H1 (cell line): ENCODE results near the gene PCGF6. TPM values are rescaled to one million over a fixed set of nuclear protein-coding genes. Genes with fewer than 3 reads are reported as not detected.

Source experiments
- CTCF ChIA-PET: fragments of 300-600 bp; sonication (Branson Sonifier 250); formaldehyde crosslinking; loops from one replicate; lab custom pipeline; 2021; ENCODE audit not compliant: partially characterized antibody; lab: Charles Lee
- POLR2A ChIA-PET: fragments of 300-600 bp; sonication (Branson Sonifier 250); formaldehyde crosslinking; loops from one replicate; lab custom pipeline; 2021; ENCODE audit warnings: inconsistent platforms; ENCODE audit not compliant: partially characterized antibody; lab: Charles Lee
- DNase-seq, 2 experiments: peaks; one replicate each; pipeline versions ENCODE4 v3.0.0 to v3.0.0-alpha.2; 2010 to 2022; ENCODE audit warnings: low spot score in 2 of 2, low read depth in 1 of 2, mixed read lengths in 1 of 2
- FAIRE-seq: peaks from 2 replicates; lab custom pipeline; 2011; peaks lifted over from hg19 to GRCh38; lab: Jason Lieb, UNC
- H2AFZ ChIP-seq: 2 replicates; pipeline ENCODE4 v1.8.1; 2012; ENCODE audit warnings: low read length, inconsistent platforms
- H2AK5ac ChIP-seq: 2 replicates; pipeline ENCODE4 v1.6.1; 2013; ENCODE audit warnings: low read depth, low read length
- H2BK120ac ChIP-seq: replicated peaks from 2 replicates; pipeline ENCODE3; 2013; ENCODE audit warnings: low read depth, low read length, inconsistent platforms
- H2BK12ac ChIP-seq: 2 replicates; pipeline ENCODE4 v1.6.1; 2013; ENCODE audit warnings: low read depth, low read length
- H2BK15ac ChIP-seq: 2 replicates; pipeline ENCODE4 v1.6.1; 2013; ENCODE audit warnings: low read length
- H2BK20ac ChIP-seq: 2 replicates; pipeline ENCODE4 v1.6.1; 2013; ENCODE audit warnings: low read length
- H2BK5ac ChIP-seq: 2 replicates; pipeline ENCODE4 v1.6.1; 2013; ENCODE audit warnings: low read depth, low read length
- H3K14ac ChIP-seq: 2 replicates; pipeline ENCODE4 v1.6.1; 2013; ENCODE audit warnings: inconsistent platforms; ENCODE audit not compliant: insufficient read length
- H3K18ac ChIP-seq: 2 replicates; pipeline ENCODE4 v1.6.1; 2013; ENCODE audit warnings: low read length; ENCODE audit errors: extremely low read depth
- H3K23ac ChIP-seq: 2 replicates; pipeline ENCODE4 v1.6.1; 2013; ENCODE audit warnings: inconsistent platforms; ENCODE audit not compliant: insufficient read length
- H3K23me2 ChIP-seq: 2 replicates; pipeline ENCODE4 v1.6.1; 2013; ENCODE audit warnings: low read depth, low read length
- H3K27ac ChIP-seq: 2 replicates; pipeline ENCODE4 v1.6.1; 2011; ENCODE audit warnings: low read depth, low read length, inconsistent platforms
- H3K27me3 ChIP-seq, 4 experiments: replicated peaks in 1 of 4; 1 replicate in 1 of 4; 2 replicates in 3 of 4; pipeline versions ENCODE4 v1.6.1 to v1.8.1; 2011 to 2013; ENCODE audit warnings: low read length in 3 of 4, mild to moderate bottlenecking in 3 of 4, inconsistent platforms in 2 of 4, mixed read lengths in 2 of 4, moderate library complexity in 1 of 4; ENCODE audit not compliant: control insufficient read depth in 3 of 4, insufficient read depth in 3 of 4; ENCODE audit errors: extremely low read depth in 1 of 4
- H3K36me3 ChIP-seq, 4 experiments: 2 replicates each; pipeline versions ENCODE4 v1.6.1 to v1.8.1; 2011 to 2013; ENCODE audit warnings: mild to moderate bottlenecking in 4 of 4, low read length in 3 of 4, moderate library complexity in 2 of 4, control low read depth in 1 of 4, inconsistent platforms in 1 of 4; ENCODE audit not compliant: insufficient read depth in 4 of 4, control insufficient read depth in 2 of 4
- H3K4ac ChIP-seq: replicated peaks from 2 replicates; pipeline ENCODE3; 2013; ENCODE audit warnings: low read length, low read depth, mixed read lengths, inconsistent platforms; ENCODE audit not compliant: insufficient read length
- H3K4me1 ChIP-seq, 4 experiments: replicated peaks in 1 of 4; 1 replicate in 1 of 4; 2 replicates in 3 of 4; pipeline versions ENCODE4 v1.6.1 to v1.8.1; 2011 to 2013; ENCODE audit warnings: low read length in 3 of 4, inconsistent platforms in 2 of 4, mixed read lengths in 1 of 4; ENCODE audit not compliant: insufficient read depth in 4 of 4, control insufficient read depth in 3 of 4
- H3K4me2 ChIP-seq, 2 experiments: 2 replicates each; pipeline versions ENCODE4 v1.6.1 to v1.8.1; 2011 to 2013; ENCODE audit warnings: low read depth in 2 of 2, low read length in 2 of 2, control low read depth in 1 of 2, inconsistent platforms in 1 of 2, mild to moderate bottlenecking in 1 of 2; ENCODE audit not compliant: insufficient read depth in 1 of 2
- H3K4me3 ChIP-seq, 4 experiments: fragments of 200-600, 300-600 bp in 1 of 4; sonication (generic), shearing (Covaris generic), sonication (Bioruptor Twin) in 1 of 4; 2 replicates each; pipeline versions ENCODE4 v1.5.1 to v1.8.1; 2011 to 2016; ENCODE audit warnings: low read length in 4 of 4, low read depth in 3 of 4, control low read depth in 2 of 4, inconsistent platforms in 2 of 4, mild to moderate bottlenecking in 2 of 4, mixed read lengths in 1 of 4, moderate library complexity in 1 of 4; ENCODE audit not compliant: insufficient read depth in 2 of 4; ENCODE audit errors: extremely low read depth in 1 of 4
- H3K56ac ChIP-seq: replicated peaks from 2 replicates; pipeline ENCODE3; 2013; ENCODE audit warnings: low read depth, mild to moderate bottlenecking, mixed read lengths, low read length, inconsistent platforms; ENCODE audit not compliant: insufficient read length
- H3K79me1 ChIP-seq: 2 replicates; pipeline ENCODE4 v1.6.1; 2013; ENCODE audit warnings: low read depth, low read length, control low read depth
- H3K79me2 ChIP-seq, 2 experiments: 2 replicates each; pipeline versions ENCODE4 v1.6.1 to v1.8.1; 2012 to 2013; ENCODE audit warnings: low read length in 2 of 2, mild to moderate bottlenecking in 2 of 2, inconsistent platforms in 1 of 2; ENCODE audit not compliant: insufficient read depth in 2 of 2, control insufficient read depth in 1 of 2
- H3K9ac ChIP-seq, 4 experiments: replicated peaks in 1 of 4; 1 replicate in 1 of 4; 2 replicates in 3 of 4; pipeline versions ENCODE4 v1.6.1 to v1.8.1; 2011 to 2013; ENCODE audit warnings: low read depth in 3 of 4, low read length in 3 of 4, control low read depth in 2 of 4, mild to moderate bottlenecking in 2 of 4, moderate library complexity in 2 of 4, inconsistent platforms in 1 of 4; ENCODE audit errors: extremely low read depth in 1 of 4
- H3K9me3 ChIP-seq, 2 experiments: 2 replicates each; pipeline versions ENCODE4 v1.6.1 to v1.8.1; 2012 to 2013; ENCODE audit warnings: mild to moderate bottlenecking in 2 of 2, moderate library complexity in 2 of 2, control low read depth in 1 of 2, inconsistent platforms in 1 of 2, low read depth in 1 of 2, low read length in 1 of 2, mixed read lengths in 1 of 2; ENCODE audit not compliant: insufficient read depth in 2 of 2
- H4K20me1 ChIP-seq, 2 experiments: replicated peaks in 1 of 2; 2 replicates each; pipeline versions ENCODE3 to v1.8.1; 2011 to 2013; ENCODE audit warnings: inconsistent platforms in 2 of 2, low read length in 2 of 2, mild to moderate bottlenecking in 1 of 2; ENCODE audit not compliant: insufficient read depth in 2 of 2, control insufficient read depth in 1 of 2
- H4K5ac ChIP-seq: 2 replicates; pipeline ENCODE4 v1.6.1; 2013; ENCODE audit warnings: low read length, low read depth, mixed read lengths, inconsistent platforms; ENCODE audit not compliant: insufficient read length
- H4K8ac ChIP-seq: 2 replicates; pipeline ENCODE4 v1.8.0; 2013; ENCODE audit warnings: mild to moderate bottlenecking, moderate library complexity, low read length, inconsistent platforms; ENCODE audit not compliant: insufficient read depth; ENCODE audit errors: extremely low read depth
- H4K91ac ChIP-seq: replicated peaks from 2 replicates; pipeline ENCODE3; 2013; ENCODE audit warnings: low read length, mixed read lengths, inconsistent platforms; ENCODE audit not compliant: insufficient read length
- CEBPB ChIP-seq: IDR thresholded peaks from 2 replicates; pipeline ENCODE4 v1.6.1; 2012; ENCODE audit warnings: low read depth, low read length
- CTBP2 ChIP-seq: IDR thresholded peaks from 2 replicates; pipeline ENCODE4 v1.7.0; 2011; ENCODE audit warnings: borderline replicate concordance, mild to moderate bottlenecking, moderate library complexity, mixed read lengths, low read length; ENCODE audit not compliant: insufficient read depth, insufficient read length
- EGR1 ChIP-seq: IDR thresholded peaks from 2 replicates; pipeline ENCODE4 v1.6.1; 2011; ENCODE audit warnings: low read depth, low read length, borderline replicate concordance
- KDM5A ChIP-seq: fragments of 200-600 bp; IDR thresholded peaks from 2 replicates; pipeline ENCODE4 v1.7.1; 2012; ENCODE audit warnings: mild to moderate bottlenecking, low read length, inconsistent platforms, mixed read lengths
- TBP ChIP-seq: IDR thresholded peaks from 2 replicates; pipeline ENCODE4 v1.6.1; 2011; ENCODE audit warnings: low read depth, low read length, improper control_type of control experiment
- WGBS, 2 experiments: shearing (Covaris generic) in 1 of 2; methylation state at CpG; one replicate each; pipeline versions ENCODE4 v1.1.6 to v1.1.7; 2013 to 2015; ENCODE audit warnings: low lambda C conversion rate in 2 of 2, mixed read lengths in 2 of 2, inconsistent platforms in 1 of 2, low coverage in 1 of 2, missing lambda C conversion rate in 1 of 2; ENCODE audit not compliant: insufficient replicate concordance in 2 of 2, insufficient coverage in 1 of 2, insufficient read length in 1 of 2; ENCODE audit errors: extremely low coverage in 1 of 2, missing lambda C conversion rate in 1 of 2; 5-methylcytosine and 5-hydroxymethylcytosine counted together
- polyA plus RNA-seq, 7 experiments: library from polyadenylated mRNA; depleted of rRNA in 3 of 7; stranded (reverse) in 5 of 7; unstranded in 2 of 7; fragments of >200 nt in 5 of 7; fragments of 200-250 nt in 2 of 7; gene quantifications; 1 replicate in 5 of 7; 2 replicates in 1 of 7; 4 replicates in 1 of 7; pipeline versions ENCODE4 v1.2.1 to v1.2.3, GENCODE V29; 2011 to 2013; ENCODE audit warnings: missing spikeins in 2 of 7, mixed read lengths in 2 of 7
- total RNA-seq: library from RNA; stranded (reverse); fragmentation: NEBNext Ultra II Directional; extraction: Animal tissue kit (Norgen Biotek cat#: 25700); gene quantifications from 2 replicates; pipeline ENCODE4 v1.2.1, GENCODE V29; 2021
- TF ChIP-seq, protein P1 (sequence below): IDR thresholded peaks from 2 replicates; pipeline ENCODE4 v1.6.1; 2012; ENCODE audit warnings: low read length, inconsistent platforms
- TF ChIP-seq, protein P2 (sequence below): IDR thresholded peaks from 2 replicates; pipeline ENCODE4 v1.6.1; 2011; ENCODE audit warnings: low read depth, mild to moderate bottlenecking, low read length; ENCODE audit not compliant: insufficient read depth

The PCGF6 gene
- total and polyA plus RNA-seq, 2 of the 8 experiments (the other 6 are each of a cell fraction or from before 2014, with no cell fraction given) = 6.9 to 18.6 TPM

DNA sequence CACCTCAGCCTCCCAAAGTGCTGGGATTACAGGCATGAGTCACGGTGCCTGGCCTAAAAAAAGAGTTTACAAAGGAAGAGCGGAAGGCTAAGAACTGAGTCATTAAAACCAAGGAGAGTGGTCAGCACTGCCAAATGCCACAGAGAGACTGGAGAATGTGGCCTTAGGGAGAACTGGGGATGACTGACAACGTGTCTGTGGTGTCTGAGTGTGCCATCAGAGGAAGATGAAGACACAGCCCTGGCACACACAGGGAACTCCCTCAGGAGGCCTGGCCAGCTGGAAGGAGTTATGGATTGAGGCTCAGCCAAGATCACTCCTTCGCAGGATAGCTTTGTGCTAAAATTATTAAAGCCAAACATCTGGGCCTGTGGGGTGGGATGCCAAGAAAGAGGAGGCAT lies 77.9 kb downstream of the PCGF6 start:
- Histone ChIP-seq H3K9me3 (no peaks in the 10 kb centered on the region), H2BK12ac (no peak overlapping the region), H2AFZ (no peak overlapping the region), H3K27me3 (peaks cover 12 to 30% (median 27%) of the 10 kb centered on the region in 4 experiments), H3K18ac (no peak overlapping the region), H3K23ac (no peak overlapping the region), H3K9ac (no peak overlapping the region), H4K20me1 (peaks cover 0 to 5% of the 10 kb centered on the region in 2 experiments), H2AK5ac (no peak overlapping the region), H2BK5ac (no peak overlapping the region), H3K14ac (no peak overlapping the region), H3K79me2 (no peaks in the 10 kb centered on the region), H2BK15ac (no peak overlapping the region), H3K23me2 (peaks cover 16% of the 10 kb centered on the region), H2BK120ac (no peak overlapping the region), H4K5ac (no peak overlapping the region), H3K56ac (no peak overlapping the region), H3K79me1 (no peaks in the 10 kb centered on the region), H3K4me3 (no peak overlapping the region), H3K4ac (no peak overlapping the region), H3K4me2 (no peak overlapping the region), H3K27ac (no peak overlapping the region), H4K91ac (no peak overlapping the region), H3K36me3 (no peaks in the 10 kb centered on the region), H3K4me1 (peaks cover 0 to 7% (median 6%) of the 10 kb centered on the region in 4 experiments; a peak in 6 of 7 replicates), H2BK20ac (no peak overlapping the region), H4K8ac (no peak overlapping the region)
- no peak for FAIRE-seq
- no peak for DNase-seq
- ChIA-PET POLR2A (no interaction called here), CTCF (interaction anchor here (0.7 to 1.0 kb wide), 2 partner anchors 60 to 131 kb away, joined by 3 read pairs; no protein-coding TSS in a partner anchor)
- whole genome bisulfite sequencing, 2 experiments = 75% methylated on average over 4 of the region's 4 CpGs; no CpG with 5 or more reads in 1 of the 2 experiments
- no peak for TF ChIP-seq CEBPB
- TF ChIP-seq CTBP2 = no peak
- TF ChIP-seq, protein P1, sequence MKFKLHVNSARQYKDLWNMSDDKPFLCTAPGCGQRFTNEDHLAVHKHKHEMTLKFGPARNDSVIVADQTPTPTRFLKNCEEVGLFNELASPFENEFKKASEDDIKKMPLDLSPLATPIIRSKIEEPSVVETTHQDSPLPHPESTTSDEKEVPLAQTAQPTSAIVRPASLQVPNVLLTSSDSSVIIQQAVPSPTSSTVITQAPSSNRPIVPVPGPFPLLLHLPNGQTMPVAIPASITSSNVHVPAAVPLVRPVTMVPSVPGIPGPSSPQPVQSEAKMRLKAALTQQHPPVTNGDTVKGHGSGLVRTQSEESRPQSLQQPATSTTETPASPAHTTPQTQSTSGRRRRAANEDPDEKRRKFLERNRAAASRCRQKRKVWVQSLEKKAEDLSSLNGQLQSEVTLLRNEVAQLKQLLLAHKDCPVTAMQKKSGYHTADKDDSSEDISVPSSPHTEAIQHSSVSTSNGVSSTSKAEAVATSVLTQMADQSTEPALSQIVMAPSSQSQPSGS = no peak
- TF ChIP-seq TBP = no peak
- TF ChIP-seq EGR1 = no peak
- TF ChIP-seq, protein P2, sequence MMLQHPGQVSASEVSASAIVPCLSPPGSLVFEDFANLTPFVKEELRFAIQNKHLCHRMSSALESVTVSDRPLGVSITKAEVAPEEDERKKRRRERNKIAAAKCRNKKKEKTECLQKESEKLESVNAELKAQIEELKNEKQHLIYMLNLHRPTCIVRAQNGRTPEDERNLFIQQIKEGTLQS = no peak
- no peak for TF ChIP-seq KDM5A
